Measurements from ENCODE around the gene SPAG6.

DNA sequence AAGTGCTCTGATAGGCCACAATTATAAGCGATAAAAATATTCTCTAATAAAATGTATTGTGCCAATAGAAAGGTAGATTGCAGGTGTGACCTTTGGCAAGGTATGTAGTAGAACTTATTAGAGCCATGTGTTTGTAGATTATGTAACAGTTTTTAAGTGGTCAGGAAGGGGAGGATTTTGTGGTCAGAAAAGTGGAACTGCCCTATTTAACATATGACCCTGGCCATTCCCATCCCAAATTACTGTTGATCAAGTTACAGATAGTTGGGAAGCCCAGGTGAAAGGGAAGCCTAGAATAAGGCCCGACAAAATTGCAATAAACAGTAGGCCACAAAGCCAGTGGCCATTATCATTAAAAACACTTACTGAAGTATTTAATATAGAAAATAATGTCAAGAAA is 89.2 kb downstream of the SPAG6 start:
- TF ChIP-seq POLR2A (IDR thresholded peaks at IDR 0.05; ENCODE audit: low read depth, low read length) = no peak
- TF ChIP-seq SPI1 (IDR thresholded peaks at IDR 0.05; ENCODE audit: low read depth, low read length) = no peak
- no peak for TF ChIP-seq TAF1 (IDR thresholded peaks at IDR 0.05; ENCODE audit: low read depth, low read length)
- TF ChIP-seq POLR2AphosphoS5 (IDR thresholded peaks at IDR 0.05; ENCODE audit: low read depth, low read length) = no peak

Data from GM12891 (cell line).